Stimulated activated CD4-positive, alpha-beta T cell treated with anti-CD3 and anti-CD28 coated beads, TNF-alpha, amount 100 ng/mL, for 4 hours (primary cell): ENCODE results near the gene CACNB2.

Experiments used
- DNase-seq, 3 experiments: peaks; one replicate each; pipeline ENCODE4 v3.0.0-alpha.2; 2020; ENCODE audit warnings: low read depth in 3 of 3

Gene CACNB2

DNA sequence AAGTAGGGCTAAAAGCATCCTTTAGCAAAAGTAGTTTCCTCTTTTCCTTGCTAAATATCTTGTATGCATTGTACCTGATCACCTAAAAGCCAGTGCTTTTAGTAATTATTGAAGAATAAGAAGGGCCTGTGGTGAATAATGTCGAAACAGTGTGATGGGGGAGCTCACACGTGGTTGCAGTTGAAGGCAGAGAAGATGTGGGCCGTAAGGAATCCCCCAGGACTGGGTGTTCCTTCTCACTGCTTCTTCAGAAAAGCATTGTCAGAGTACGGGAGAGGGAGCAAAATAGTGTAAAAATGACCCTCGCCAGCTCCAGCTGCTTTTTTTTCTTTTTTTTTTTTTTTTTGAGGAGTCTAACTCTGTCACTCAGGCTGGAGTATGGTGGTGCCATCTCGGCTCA lies 310.1 kb downstream of the CACNB2 start:
- no peak for DNase-seq

GRCh38 chr10:18455086-18455884 lies 315.1 kb downstream of the CACNB2 start:
- no peak for DNase-seq

GRCh38 chr10:18456984-18457383 lies 316.8 kb downstream of the CACNB2 start:
- DNase-seq, result no peak

- no peak for DNase-seq
These were observed 319.8 kb downstream of the CACNB2 start for GRCh38 chr10:18460032-18460431.

DNA sequence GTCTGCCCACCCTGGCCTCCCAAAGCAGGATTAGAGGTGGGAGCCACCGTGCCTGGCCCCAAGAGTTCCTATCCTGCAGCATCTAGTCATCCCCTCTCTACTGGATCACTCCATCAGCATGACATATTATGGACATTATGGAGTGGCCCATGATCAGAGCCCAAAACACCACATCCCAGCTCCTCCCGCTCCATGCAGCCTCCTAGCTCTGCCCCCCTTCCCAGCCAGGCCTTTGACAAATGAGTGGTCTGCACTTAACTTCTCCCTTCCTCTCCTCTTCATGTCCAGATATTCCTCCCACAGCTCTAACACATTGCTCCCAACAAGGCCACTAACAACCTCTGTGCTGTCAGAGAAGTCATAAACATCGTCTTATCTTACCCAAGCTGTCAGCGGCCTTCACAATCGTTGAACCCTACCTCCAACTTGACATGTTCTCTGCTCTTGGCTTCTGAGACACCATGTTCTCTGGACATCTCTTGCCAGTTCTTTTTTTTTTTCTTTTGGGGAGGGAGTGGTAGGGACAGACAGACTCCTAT lies 323.5 kb downstream of the CACNB2 start:
- DNase-seq, result no peak

DNA sequence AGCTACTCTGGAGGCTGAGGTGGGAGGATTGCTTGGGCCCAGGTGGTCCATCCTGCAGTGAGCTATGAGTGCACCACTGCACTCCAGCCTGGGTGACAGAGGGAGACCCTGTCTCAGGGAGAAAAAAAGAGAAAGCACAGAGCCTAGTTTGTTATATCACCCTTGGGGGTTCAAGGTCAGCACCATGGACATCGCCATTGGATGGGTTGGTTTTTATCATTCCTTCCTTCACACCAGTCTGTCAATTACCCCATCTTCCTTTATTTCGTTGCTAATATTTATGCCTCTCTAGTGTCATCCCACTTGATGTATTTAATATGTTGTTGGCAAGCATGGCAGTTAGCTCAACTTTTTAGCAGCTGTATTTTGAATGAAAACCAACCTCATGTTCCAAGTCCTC lies 328.9 kb downstream of the CACNB2 start:
- no peak for DNase-seq

- no peak for DNase-seq
These were observed 332.8 kb downstream of the CACNB2 start for GRCh38 chr10:18472977-18473376.

DNA sequence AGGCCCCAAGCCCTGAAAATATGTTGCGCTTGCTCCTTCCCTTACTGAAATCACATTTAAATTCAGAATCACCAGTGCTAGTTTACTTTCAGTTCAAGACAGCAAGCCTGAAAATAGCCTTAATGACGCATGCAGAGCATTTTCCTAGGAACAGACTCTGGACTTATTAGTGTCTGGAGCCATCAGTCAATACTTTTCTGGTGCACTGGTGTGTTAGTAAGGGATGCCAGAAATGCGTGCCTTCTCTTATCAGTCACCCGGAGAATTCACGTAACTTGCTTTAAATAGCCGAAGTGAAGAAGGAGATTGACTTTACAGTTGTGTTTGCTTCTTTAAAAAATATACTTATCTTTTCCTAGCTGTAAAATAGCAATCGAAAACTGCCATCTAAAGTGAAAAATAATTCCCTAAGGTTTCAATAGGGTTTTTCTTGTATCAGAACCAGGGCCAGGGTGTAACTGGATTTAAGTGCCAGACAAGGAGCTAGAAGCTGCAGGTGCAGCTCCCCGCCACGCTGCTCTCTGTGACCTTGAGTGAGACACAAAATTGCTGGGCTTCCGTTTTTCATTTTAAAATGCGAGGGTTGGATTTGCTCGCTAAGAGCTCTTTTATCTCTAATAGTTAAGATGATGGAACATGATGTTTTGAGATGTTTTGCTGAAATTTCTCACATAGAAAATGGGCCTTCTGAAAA lies 333.3 kb downstream of the CACNB2 start:
- no peak for DNase-seq

DNA sequence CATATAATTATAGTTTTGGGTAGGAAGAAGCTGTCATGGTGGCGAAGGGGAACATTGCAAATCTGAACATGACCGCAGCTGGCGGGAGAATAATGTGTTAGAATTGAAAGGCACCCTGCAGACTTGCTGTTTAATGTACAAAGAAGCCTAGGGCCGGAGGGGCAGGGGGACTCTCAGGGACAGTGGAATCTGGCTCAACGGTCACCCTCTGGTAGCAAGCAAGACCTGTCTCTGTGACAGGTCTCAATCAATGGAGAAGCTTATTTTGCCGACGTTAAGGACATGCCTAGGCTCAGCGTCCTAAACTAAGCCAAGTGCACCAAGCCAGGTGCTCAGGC lies 333.9 kb downstream of the CACNB2 start:
- DNase-seq, result no peak

DNA sequence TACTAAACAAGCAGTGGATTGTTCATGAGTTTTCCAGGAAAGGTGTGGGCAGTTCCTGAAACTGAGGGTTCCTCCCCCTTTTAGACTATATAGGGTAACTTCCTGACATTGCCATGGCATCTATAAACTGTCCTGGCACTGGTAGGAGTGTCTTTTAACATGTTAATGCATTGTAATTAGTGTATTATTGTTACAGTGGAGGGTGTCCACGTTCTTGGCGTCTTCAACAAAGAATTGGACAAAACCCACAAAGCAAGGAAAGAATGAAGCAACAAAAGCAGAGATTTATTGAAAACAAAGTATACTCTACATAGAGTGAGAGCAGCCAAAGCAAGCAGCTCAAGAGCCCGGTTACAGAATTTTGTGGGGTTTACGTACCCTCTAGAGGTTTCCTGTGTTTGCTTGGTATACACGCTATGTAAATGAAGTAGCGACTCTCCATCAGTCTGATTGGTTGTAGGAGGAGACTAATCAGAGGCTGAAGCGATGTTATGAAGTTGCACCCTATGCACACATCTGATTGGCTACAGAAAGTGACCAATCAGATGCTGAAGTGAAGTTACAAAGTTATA lies 335.9 kb downstream of the CACNB2 start:
- DNase-seq, result no peak

DNA sequence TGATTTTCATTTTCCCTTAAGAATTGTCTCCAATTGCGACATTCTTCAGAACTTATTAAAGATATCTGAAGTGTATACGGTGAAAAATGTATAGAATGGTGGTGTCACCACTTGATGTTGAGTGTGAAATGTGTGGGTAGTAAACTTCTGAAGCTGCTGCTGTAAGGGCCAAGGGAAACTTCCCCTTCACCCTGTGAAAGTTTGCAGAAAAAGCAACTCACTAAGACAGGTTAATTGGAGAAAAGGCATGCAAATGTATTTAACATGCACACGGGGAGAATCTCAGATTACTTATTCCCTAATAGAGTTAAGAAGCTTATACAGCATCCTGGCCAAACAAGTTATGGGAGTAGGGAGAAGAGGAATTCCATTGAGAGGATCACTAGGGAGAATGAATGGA lies 338.1 kb downstream of the CACNB2 start:
- no peak for DNase-seq

DNA sequence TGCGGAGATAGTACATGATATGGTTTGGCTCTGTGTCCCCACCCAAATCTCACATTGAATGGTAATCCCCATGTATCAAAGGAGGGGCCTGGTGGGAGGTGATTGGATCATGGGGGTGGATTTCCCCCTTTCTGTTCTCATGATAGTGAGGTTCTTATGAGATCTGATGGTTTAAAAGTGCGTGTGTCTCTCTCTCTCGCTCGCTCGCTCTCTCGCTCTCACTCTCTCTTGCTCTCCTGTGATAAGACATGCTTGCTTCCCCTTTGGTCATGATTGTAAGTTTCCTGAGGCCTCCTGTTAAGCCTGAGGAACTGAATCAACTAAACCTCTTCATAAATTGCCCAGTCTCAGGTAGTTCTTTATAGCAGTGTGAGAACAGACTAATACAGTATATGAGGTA lies 339.3 kb downstream of the CACNB2 start:
- no peak for DNase-seq

DNA sequence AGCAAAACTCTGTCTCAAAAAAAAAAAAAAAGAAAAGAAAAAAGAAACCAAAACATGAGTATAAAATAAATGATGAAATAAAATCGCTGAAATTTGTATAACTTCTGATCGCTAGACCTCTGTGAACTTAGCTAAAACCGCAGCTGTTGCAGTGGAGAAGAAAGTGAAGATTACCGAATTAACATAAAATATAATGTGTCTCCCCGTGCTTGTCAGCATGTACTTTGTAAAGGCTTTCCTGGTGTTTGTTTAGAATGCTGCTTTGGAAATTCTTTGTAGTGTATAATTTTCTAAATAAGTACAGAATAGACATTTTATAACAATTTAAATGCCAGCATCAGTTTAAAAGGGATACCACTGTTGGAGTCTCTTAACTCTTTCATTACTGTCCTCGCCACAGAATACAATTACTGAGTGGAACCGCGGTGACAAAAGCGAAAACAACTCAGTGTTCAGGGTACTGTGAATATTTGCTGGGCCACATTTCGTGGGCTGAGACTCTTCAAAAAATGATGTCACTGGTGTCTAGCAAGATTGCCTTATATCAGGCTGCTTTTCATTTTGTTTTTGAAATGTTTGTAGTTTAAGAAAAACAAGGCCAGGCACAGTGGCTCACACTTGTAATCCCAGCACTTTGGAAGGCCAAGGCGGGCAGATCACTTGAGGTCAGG lies 343.4 kb downstream of the CACNB2 start:
- DNase-seq, result no peak

DNA sequence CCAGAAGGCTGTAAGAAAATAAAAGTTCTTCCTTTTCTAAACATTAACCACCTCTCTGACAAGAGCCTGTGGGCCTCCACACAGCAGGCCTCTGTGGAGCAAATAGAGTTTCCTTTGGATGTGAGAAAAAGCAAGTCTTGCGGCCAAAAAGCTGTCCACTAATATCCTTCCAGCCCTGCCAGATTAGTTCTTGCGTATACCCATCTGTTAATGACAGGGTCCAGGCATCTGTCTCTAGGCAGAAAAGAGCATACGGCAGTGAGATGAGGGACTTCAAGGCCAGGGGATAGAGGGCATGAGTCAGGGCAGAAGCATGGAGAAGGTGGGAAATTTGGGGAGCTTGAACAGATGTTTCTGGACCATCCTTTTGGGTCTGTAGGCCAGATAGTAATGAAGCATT lies 346.2 kb downstream of the CACNB2 start:
- no peak for DNase-seq

DNA sequence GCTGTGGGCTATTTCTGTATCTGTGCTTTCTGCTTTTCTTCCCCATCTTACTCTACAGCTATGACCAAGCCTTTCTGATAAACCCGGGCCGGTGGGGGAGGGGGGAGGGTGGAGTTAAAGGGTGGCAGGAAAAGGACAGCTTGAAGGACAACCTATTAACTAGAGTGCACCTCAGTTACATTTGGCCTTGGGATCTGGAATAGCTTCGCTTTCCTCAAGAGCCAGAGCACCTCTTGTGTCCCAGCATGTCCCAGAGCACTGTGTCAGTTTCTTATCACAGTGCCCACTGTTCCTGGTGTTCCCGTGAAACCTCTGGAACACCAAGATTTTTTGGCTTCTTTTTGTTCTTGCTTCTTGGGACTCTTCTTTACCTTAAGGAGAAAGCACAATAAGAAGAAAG lies 350.5 kb downstream of the CACNB2 start:
- DNase-seq, result no peak

GRCh38 chr10:18497806-18498369 lies 357.7 kb downstream of the CACNB2 start:
- no peak for DNase-seq

DNA sequence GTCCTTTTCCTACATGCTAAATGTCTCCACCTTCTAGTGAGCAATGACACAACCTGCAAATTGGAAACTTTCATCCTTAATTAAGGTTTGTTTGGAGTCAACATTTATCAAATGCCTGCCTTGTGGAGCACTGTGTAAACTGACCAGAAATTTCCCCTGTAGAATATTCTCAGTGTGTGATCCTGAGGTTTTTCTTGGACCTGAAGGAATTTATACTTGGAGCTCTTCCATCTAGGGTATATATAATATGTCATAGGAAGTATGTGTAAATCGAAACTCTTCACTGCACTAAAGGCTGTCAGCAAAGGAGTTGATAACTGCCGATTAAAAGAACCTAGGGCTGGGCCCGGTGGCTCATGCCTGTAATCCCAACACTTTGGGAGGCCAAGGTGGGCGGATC lies 358.8 kb downstream of the CACNB2 start:
- DNase-seq, result no peak

DNA sequence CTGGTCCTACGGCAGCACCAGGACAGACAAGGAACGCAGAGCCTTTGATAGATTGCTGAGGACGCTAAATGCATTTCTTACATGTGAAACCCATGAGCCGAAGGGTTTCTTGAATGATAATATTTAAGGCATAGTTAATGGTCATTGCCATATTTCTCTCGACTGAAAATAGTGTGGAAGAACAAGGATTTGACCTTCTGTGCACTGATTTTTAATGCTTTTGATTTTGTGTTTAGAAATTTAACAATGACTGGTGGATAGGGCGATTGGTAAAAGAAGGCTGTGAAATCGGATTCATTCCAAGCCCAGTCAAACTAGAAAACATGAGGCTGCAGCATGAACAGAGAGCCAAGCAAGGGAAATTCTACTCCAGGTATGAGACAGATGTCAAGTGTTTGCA lies 360.4 kb downstream of the CACNB2 start:
- DNase-seq, result no peak

- no peak for DNase-seq
These were observed 361.0 kb downstream of the CACNB2 start for GRCh38 chr10:18501198-18501597.

- no peak for DNase-seq
These were observed 361.4 kb downstream of the CACNB2 start for GRCh38 chr10:18501629-18502028.

- no peak for DNase-seq
These were observed 363.9 kb downstream of the CACNB2 start for GRCh38 chr10:18504161-18504560.
